OCI-LY1 (cell line): ENCODE data around the gene RORB.

Experiments
- H2AFZ ChIP-seq: fragments of 200-600 bp; sonication (generic), shearing (Covaris generic); 2 replicates; pipeline ENCODE4 v1.6.0; 2014; ENCODE audit warnings: antibody characterized with exemption, mild to moderate bottlenecking, low read length
- H3F3A ChIP-seq: fragments of 200-600 bp; sonication (generic), shearing (Covaris generic); 2 replicates; pipeline ENCODE4 v1.6.0; 2014; ENCODE audit warnings: mild to moderate bottlenecking, antibody characterized with exemption, low read length, moderate library complexity; ENCODE audit not compliant: insufficient read depth
- H3K27ac ChIP-seq: fragments of 200-600 bp; sonication (generic); 2 replicates; pipeline ENCODE4 v1.5.1; 2014; ENCODE audit warnings: low read length, mixed run types, mild to moderate bottlenecking, low read depth; ENCODE audit not compliant: poor library complexity, severe bottlenecking
- H3K27me3 ChIP-seq: fragments of 200-600 bp; sonication (generic); 2 replicates; pipeline ENCODE4 v1.6.0; 2014; ENCODE audit warnings: antibody characterized with exemption, mild to moderate bottlenecking, low read length, moderate library complexity; ENCODE audit not compliant: insufficient read depth
- H3K36me3 ChIP-seq: fragments of 200-600 bp; sonication (generic); 2 replicates; pipeline ENCODE4 v1.6.1; 2014; ENCODE audit warnings: mild to moderate bottlenecking, antibody characterized with exemption, low read length, moderate library complexity, mixed read lengths; ENCODE audit not compliant: insufficient read depth
- H3K4me1 ChIP-seq: fragments of 200-600 bp; sonication (generic); 2 replicates; pipeline ENCODE4 v1.5.1; 2014; ENCODE audit warnings: mild to moderate bottlenecking, low read length, moderate library complexity; ENCODE audit not compliant: insufficient read depth, severe bottlenecking
- H3K4me2 ChIP-seq: fragments of 200-600 bp; sonication (generic), shearing (Covaris generic); 2 replicates; pipeline ENCODE4 v1.6.1; 2014; ENCODE audit warnings: low read length
- H3K4me3 ChIP-seq: fragments of 200-600 bp; sonication (generic); 2 replicates; pipeline ENCODE4 v1.5.1; 2014; ENCODE audit warnings: low read length, low read depth, mild to moderate bottlenecking, mixed read lengths; ENCODE audit not compliant: poor library complexity, severe bottlenecking
- H3K79me2 ChIP-seq: fragments of 200-600 bp; shearing (Covaris generic); 2 replicates; pipeline ENCODE4 v1.6.1; 2016; ENCODE audit warnings: mixed run types, low read length, mixed read lengths; ENCODE audit not compliant: insufficient read depth
- H3K9ac ChIP-seq: fragments of 200-600 bp; sonication (generic), shearing (Covaris generic); 2 replicates; pipeline ENCODE4 v1.6.1; 2014; ENCODE audit warnings: mild to moderate bottlenecking, low read length, mixed read lengths
- H3K9me2 ChIP-seq: fragments of 200-600 bp; sonication (generic), shearing (Covaris generic); 2 replicates; pipeline ENCODE4 v1.6.1; 2014; ENCODE audit warnings: low read depth, mild to moderate bottlenecking, low read length, mixed read lengths
- H3K9me3 ChIP-seq: fragments of 200-600 bp; shearing (Covaris generic); 2 replicates; pipeline ENCODE4 v1.6.1; 2014; ENCODE audit warnings: low read length, mixed read lengths
- H4K20me1 ChIP-seq: fragments of 200-600 bp; sonication (generic), shearing (Covaris generic); 2 replicates; pipeline ENCODE4 v1.6.0; 2016; ENCODE audit warnings: mild to moderate bottlenecking, low read length; ENCODE audit not compliant: insufficient read depth
- CTCF ChIP-seq: fragments of 200-600 bp; sonication (generic), shearing (Covaris generic); IDR thresholded peaks from 2 replicates; pipeline ENCODE4 v1.5.1; 2017; ENCODE audit warnings: mild to moderate bottlenecking, antibody characterized with exemption, low read length, moderate library complexity, mixed read lengths
- EZH2 ChIP-seq: fragments of 200-600 bp; sonication (generic), shearing (Covaris generic); IDR thresholded peaks from 2 replicates; pipeline ENCODE4 v1.8.0; 2017; ENCODE audit warnings: borderline replicate concordance, mixed run types, mild to moderate bottlenecking, antibody characterized with exemption, low read length, moderate library complexity, mixed read lengths

The RORB gene

GRCh38 chr9:74644023-74644422, 146.9 kb downstream of the RORB start:
- no peaks in the 10 kb centered on the region for H3K9me3 ChIP-seq
- H3K4me3 ChIP-seq, result no peak overlapping the region
- no peak overlapping the region for H3K27ac ChIP-seq
- no peaks in the 10 kb centered on the region for H4K20me1 ChIP-seq
- no peaks in the 10 kb centered on the region for H3F3A ChIP-seq
- H2AFZ ChIP-seq, result no peak overlapping the region
- H3K9me2 ChIP-seq, result no peaks in the 10 kb centered on the region
- H3K79me2 ChIP-seq, result no peaks in the 10 kb centered on the region
- H3K36me3 ChIP-seq, result no peaks in the 10 kb centered on the region
- no peak for TF ChIP-seq CTCF
- no peak for TF ChIP-seq EZH2
- H3K9ac ChIP-seq, result no peak overlapping the region
- H3K4me2 ChIP-seq, result no peak overlapping the region
- no peaks in the 10 kb centered on the region; the same call in 1 of the 2 replicates for H3K27me3 ChIP-seq
- no peaks in the 10 kb centered on the region for H3K4me1 ChIP-seq

- no peak overlapping the region for H3K4me2 ChIP-seq
- H2AFZ ChIP-seq, result no peak overlapping the region
- H3K9me3 ChIP-seq, result no peaks in the 10 kb centered on the region
- H3K27ac ChIP-seq, result no peak overlapping the region
- no peaks in the 10 kb centered on the region for H4K20me1 ChIP-seq
- H3K27me3 ChIP-seq, result no peaks in the 10 kb centered on the region; the same call in 1 of the 2 replicates
- no peaks in the 10 kb centered on the region for H3K36me3 ChIP-seq
- H3K79me2 ChIP-seq, result no peaks in the 10 kb centered on the region
- no peak overlapping the region for H3K9ac ChIP-seq
- no peaks in the 10 kb centered on the region for H3K9me2 ChIP-seq
- H3F3A ChIP-seq, result no peaks in the 10 kb centered on the region
- TF ChIP-seq EZH2 (no peak), CTCF (peak; percentile 70)
- H3K4me1 ChIP-seq, result no peaks in the 10 kb centered on the region
- H3K4me3 ChIP-seq, result no peak overlapping the region
Measured at GRCh38 chr9:74645007-74645639, 148.0 kb downstream of the RORB start.

GRCh38 chr9:74653410-74654080, 156.4 kb downstream of the RORB start:
- no peaks in the 10 kb centered on the region for H3K79me2 ChIP-seq
- TF ChIP-seq CTCF, result no peak
- TF ChIP-seq EZH2, result no peak
- no peaks in the 10 kb centered on the region for H3K9me3 ChIP-seq
- no peak overlapping the region for H3K4me2 ChIP-seq
- H3K9me2 ChIP-seq, result no peaks in the 10 kb centered on the region
- no peak overlapping the region for H3K4me3 ChIP-seq
- H3K27ac ChIP-seq, result no peak overlapping the region
- H3K9ac ChIP-seq, result no peak overlapping the region
- H3F3A ChIP-seq, result no peaks in the 10 kb centered on the region
- no peaks in the 10 kb centered on the region for H3K36me3 ChIP-seq
- peaks cover 4% of the 10 kb centered on the region; the same call in 1 of the 2 replicates for H3K27me3 ChIP-seq
- H2AFZ ChIP-seq, result no peak overlapping the region
- H4K20me1 ChIP-seq, result no peaks in the 10 kb centered on the region
- H3K4me1 ChIP-seq, result no peaks in the 10 kb centered on the region
